Measurements from ENCODE around the gene SLC27A5.
"Not testable (repeated sequence)": the region's sequence is repeated elsewhere in the genome, so short reads cannot be mapped to it uniquely, and the experiment has no call there.

SLC27A5 gene

DNA sequence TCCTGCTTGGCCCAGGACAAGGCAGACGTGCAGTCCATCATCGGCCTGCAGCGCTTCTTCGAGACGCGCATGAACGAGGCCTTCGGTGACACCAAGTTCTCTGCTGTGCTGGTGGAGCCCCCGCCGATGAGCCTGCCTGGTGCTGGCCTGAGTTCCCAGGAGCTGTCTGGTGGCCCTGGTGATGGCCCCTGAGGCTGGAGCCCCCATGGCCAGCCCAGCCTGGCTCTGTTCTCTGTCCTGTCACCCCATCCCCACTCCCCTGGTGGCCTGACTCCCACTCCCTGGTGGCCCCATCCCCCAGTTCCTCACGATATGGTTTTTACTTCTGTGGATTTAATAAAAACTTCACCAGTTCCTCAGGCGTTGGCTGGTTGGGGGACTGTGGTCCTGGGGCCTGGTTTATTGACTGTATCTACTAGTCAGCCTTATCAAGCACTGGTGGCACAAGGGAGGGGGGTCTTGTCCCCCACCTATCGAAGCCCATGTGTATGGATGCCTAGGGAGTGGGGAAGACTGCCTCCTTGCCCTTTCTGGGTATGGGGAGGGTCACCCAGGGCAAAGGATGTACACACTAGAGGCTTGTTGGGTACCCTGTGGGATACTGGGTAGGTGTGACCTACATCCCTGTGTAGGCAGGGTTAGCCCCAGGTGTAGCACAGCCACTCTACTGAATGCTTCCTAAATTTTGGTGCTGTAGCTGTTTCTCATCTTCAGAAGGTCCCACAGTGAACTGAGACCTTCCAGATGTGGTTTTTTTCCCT, 38.8 kb upstream of the SLC27A5 start:
- no peak for DNase-seq

GRCh38 chr19:58549664-58550361, 38.0 kb upstream of the SLC27A5 start:
- no peak for DNase-seq

DNA sequence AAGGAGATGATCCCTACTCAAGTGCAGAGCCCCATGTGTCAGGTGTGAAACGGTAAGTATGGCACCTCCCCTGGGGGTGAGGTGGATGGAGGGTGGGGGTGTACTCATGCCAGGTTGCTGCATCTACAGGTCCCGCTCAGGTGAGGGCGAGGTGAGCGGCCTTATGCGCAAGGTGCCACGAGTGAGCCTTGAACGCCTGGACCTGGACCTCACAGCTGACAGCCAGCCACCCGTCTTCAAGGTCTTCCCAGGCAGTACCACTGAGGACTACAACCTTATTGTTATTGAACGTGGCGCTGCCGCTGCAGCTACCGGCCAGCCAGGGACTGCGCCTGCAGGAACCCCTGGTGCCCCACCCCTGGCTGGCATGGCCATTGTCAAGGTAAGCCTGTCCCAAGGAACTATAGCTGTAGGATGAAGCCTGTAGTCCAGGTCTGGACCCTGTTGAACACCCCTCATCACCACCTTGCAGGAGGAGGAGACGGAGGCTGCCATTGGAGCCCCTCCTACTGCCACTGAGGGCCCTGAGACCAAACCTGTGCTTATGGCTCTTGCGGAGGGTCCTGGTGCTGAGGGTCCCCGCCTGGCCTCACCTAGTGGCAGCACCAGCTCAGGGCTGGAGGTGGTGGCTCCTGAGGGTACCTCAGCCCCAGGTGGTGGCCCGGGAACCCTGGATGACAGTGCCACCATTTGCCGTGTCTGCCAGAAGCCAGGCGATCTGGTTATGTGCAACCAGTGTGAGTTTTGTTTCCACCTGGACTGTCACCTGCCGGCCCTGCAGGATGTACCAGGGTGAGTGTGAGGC, 37.3 kb upstream of the SLC27A5 start:
- DNase-seq, result no peak

DNA sequence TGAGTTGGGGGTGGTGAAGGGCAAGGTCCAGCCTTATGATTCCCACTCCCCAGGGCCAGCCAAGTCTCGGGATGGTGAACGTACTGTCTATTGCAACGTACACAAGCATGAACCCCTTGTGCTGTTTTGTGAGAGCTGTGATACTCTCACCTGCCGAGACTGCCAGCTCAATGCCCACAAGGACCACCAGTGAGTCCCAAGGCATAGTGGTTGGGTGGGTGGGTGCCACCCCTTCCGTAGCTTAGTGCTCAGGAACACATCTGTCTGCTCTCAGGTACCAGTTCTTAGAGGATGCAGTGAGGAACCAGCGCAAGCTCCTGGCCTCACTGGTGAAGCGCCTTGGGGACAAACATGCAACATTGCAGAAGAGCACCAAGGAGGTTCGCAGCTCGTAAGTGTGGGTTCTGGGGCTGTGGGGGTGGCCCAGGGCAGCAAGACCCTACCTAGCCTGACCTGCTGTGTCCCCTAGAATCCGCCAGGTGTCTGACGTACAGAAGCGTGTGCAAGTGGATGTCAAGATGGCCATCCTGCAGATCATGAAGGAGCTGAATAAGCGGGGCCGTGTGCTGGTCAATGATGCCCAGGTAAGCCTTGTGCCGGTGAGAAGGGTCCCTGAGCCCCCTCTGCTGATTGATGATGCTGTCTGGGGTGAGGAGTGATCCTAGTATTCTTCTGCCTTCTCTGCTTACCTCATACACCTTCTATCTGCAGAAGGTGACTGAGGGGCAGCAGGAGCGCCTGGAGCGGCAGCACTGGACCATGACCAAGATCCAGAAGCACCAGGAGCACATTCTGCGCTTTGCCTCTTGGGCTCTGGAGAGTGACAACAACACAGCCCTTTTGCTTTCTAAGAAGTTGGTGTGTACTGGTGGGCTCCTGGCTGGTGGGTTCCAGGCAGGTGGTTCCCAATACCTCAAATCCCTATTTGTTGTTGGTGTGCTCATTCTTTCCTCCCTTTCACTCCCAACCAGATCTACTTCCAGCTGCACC, 35.8 kb upstream of the SLC27A5 start:
- DNase-seq, result no peak

- no peak for DNase-seq
These were observed 34.3 kb upstream of the SLC27A5 start for GRCh38 chr19:58546019-58546530.

- no peak for DNase-seq
These were observed 33.7 kb upstream of the SLC27A5 start for GRCh38 chr19:58545286-58546018.

DNA sequence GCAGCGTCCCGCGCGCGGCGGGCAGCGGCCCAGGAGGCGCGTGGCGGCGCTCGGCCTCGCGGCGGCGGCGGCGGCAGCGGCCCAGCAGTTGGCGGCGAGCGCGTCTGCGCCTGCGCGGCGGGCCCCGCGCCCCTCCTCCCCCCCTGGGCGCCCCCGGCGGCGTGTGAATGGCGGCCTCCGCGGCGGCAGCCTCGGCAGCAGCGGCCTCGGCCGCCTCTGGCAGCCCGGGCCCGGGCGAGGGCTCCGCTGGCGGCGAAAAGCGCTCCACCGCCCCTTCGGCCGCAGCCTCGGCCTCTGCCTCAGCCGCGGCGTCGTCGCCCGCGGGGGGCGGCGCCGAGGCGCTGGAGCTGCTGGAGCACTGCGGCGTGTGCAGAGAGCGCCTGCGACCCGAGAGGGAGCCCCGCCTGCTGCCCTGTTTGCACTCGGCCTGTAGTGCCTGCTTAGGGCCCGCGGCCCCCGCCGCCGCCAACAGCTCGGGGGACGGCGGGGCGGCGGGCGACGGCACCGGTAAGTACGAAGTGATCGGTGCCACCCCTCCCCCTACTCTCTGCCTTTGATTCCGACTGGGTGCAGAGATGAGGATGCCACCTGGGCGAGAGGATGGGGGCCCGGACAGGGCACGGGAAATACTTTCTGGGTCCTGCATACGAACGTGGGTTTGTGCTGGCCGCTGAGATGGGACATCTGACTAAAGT, 32.9 kb upstream of the SLC27A5 start:
- DNase-seq, result peak; percentile 53

GRCh38 chr19:58543826-58544590, 32.2 kb upstream of the SLC27A5 start, which contains the start of gene TRIM28:
Gene TRIM28, plus strand, starts transcription at chr19:58544064. Its CDS starts 694 bp downstream, at chr19:58544758.
- peak; percentile 100 for DNase-seq

DNA sequence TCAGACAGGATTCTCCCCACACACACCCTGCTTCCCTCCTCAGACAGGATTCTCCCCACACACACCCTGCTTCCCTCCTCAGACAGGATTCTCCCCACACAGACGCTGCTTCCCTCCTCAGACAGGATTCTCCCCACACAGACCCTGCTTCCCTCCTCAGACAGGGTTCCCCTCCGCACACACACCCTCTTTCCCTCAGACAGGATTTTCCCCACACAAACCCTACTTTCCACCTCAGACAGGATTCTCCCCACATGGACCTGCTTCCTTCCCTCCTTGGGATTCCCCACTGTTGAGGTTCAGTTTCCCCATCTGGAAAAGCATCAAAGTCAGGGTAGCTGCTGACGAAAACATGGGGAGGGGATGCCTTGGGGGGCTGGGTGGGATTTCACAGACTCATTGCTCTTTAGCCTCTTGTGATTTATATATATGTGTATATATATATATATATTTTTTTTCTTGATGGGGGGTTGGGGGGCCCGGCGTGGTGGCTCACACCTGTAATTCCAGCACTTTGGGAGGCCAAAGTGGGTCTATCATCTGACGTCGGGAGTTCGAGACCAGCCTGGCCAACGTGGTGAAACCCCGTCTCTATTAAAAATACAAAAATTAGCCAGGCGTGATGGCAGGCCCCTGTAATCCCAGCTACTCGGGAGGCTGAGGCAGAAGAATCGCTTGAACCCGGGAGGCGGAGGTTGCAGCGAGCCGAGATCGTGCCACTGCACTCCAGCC, 31.0 kb upstream of the SLC27A5 start:
- not testable (repeated sequence) for DNase-seq

- DNase-seq, result not testable (repeated sequence)
These were observed 27.4 kb upstream of the SLC27A5 start for GRCh38 chr19:58539169-58539559.

DNA sequence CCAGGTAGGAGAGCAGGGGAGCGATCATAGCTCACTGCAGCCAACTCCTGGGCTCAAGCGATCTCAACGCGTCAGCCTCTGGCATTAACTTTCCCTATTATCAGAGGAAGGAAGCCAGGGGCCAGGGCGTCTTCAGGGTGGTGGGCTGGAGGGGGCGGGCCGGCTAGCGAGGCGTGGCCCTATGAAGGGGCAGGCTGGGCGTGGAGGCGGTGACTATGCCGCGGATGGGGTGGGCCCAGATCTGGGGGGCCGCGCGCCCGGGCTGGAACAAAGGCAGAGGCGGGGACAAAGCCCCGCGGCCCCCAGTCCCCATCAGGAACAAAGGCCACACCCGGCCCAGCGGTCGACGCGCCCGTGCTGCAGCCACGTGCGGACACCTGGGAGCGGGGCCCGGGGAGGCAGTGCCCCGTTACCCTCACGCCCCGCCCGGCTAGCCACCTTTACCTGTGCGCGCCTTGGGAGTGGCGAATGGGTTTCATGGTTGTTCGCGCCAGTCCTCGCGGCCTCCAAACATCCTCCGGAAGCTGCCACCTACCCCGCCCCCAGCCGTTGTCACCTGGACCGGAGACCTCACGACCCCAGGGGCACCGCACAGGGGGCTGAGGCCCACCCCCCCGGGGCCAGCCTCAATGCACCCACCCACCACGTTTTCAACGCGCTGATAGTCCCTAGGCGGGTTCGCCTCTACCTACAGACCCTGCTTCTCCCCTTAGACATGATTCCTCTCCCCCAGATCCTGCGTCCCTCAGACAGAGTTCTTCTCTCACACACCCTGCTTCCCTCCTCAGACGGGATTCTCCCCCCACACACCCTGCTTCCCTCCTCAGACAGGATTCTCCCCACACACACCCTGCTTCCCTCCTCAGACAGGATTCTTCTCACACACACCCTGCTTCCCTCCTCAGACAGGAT, 26.7 kb upstream of the SLC27A5 start:
- no peak for DNase-seq

DNA sequence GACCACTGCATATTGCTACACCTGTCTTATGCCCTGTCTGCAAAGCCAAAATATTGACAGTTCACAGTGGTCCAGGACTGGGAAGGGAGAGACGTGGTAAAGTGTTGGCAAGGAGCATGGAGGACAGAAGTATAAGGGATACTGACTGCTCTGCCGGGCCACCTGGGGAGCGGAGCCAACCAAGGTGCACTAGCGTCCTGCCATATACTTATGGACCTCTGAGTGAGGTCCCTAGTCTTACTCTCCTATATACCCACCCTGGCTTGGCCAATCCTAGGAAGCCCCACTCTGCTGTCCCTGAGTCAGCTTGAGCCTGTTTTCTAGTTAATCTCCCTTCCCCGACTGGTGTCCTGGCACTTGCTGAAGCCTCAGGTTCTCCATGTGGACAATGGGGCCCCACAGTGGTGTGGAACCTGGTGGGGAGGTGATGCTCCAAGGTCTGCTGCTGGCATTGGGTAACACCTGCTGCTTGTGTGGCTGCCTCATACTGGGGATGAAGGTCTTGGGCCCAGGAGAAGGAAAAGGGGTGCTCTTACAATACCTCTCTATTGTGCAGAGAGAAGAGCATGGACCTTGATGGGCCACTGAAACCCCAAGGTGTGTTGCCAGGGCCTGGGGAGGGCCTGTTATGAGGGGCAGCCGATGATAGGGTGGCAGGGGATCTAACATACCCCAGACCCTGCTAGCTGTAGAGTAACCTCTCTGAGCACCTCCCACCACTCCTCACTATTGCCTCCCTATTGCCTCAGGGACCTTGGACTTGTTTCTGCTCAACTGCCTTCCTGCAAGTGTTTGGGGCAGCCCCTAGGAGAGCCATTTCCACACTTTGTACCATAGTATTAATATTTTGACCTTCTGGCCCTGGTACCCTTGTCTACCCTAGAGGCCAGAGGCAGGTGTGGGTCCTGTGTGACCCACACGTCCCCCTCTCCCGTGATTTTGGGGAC, 25.3 kb upstream of the SLC27A5 start:
- DNase-seq, result no peak

- no peak for DNase-seq
These were observed 24.1 kb upstream of the SLC27A5 start for GRCh38 chr19:58535857-58536256.

DNA sequence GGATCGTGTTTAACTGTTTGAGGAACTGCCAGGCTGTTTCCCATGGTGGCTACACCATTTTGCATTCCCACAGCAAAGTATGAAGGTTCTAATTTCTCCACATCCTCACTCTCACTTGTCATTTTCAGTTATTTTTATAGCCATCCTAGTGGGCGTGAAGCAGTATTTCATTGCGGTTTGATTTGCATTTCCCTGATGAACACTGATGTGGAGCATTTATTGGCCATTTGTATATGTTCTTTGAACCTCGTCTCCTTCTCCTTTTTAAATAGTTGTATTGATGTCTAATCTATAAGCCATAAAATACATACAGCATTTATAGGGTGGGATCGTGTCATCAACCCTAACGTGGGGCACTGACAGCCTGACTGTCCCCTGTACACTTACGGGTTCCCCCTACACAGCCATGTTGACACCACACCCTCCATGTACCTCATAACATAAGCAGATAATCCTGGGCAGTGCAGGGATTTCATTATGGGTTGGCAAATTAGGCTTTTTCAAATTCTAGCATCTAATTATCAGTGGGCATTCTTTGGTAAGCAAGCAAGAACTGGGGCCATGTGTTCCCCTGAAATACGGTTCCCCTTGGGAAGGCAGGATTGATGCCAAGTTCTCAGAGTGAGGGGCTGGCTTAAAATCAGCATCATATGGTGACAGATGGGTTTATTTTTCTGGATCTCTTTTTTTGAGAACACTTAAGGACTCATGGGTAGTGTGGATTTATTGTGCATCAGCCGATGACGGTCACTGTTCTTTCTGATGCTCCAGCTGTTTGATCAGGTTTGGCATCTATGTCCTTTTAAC, 19.4 kb upstream of the SLC27A5 start:
- DNase-seq, result no peak

DNA sequence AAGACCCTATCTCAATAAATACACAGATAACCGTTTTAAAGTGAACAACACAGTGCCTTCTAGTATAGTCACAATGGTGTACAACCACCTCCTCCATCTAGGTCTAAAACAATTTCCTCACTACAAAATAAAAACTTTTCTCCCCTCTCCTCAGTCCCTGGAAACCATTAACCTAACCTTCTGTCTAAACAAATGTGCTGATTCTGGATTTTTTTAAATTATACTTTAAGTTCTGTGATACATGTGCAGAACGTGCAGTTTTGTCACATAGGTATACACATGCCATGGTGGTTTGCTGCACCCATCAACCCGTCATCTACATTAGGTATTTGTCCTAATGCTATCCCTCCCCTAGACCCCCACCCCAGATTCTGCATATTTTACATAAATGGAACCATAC, 17.6 kb upstream of the SLC27A5 start:
- DNase-seq, result no peak

DNA sequence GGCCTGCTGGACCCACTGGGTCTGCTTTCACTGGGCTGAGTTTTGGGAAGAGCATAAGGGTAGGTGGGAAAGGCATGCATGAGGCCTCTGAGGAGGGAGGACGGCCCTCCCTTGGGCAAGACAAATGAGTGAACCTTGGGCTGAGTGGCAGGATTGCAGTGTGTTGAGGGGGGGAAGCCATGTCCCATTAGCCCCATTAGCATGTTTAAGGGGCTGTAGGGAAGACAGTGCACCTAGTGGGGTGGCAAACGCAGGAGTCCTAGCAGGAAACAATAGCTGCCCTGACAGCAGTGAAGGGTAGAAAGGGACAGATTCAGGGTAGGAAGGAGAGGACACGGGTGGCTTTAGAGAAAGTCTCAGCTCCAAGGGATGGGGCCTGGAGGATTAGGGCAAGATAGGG, 10.9 kb upstream of the SLC27A5 start:
- no peak for DNase-seq
